Inflammatory macrophage treated with lipopolysaccharide for 4 hours (primary cell): ENCODE results near the gene GIPC3.
A peak's percentile ranks its signal among the peaks of the same experiment; 100 is the strongest.
"Not testable (repeated sequence)": the region's sequence is repeated elsewhere in the genome, so short reads cannot be mapped to it uniquely, and the experiment has no call there.

Source experiments
- DNase-seq: peaks from one replicate; pipeline ENCODE4 v3.0.0-alpha.2; 2020

The GIPC3 gene

DNA sequence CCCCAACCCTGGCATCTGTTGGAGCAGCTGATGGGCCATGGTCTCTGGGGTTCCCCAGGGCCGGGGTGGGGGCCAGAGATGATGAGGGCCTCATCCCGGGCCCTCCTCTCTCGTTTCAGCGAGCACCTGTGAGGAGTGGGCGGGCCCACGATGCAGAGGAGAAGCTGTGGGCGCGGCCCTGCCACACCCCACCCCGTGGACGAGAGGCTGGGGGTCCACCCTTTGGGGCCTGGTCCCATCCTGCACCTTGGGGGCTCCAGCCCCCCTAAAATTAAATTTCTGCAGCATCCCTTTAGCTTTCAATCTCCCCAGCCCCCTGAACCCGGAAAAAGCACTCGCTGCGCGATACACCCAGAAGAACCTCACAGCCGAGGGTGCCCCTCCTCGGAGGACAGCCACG, 6.9 kb upstream of the GIPC3 start:
- no peak for DNase-seq

DNA sequence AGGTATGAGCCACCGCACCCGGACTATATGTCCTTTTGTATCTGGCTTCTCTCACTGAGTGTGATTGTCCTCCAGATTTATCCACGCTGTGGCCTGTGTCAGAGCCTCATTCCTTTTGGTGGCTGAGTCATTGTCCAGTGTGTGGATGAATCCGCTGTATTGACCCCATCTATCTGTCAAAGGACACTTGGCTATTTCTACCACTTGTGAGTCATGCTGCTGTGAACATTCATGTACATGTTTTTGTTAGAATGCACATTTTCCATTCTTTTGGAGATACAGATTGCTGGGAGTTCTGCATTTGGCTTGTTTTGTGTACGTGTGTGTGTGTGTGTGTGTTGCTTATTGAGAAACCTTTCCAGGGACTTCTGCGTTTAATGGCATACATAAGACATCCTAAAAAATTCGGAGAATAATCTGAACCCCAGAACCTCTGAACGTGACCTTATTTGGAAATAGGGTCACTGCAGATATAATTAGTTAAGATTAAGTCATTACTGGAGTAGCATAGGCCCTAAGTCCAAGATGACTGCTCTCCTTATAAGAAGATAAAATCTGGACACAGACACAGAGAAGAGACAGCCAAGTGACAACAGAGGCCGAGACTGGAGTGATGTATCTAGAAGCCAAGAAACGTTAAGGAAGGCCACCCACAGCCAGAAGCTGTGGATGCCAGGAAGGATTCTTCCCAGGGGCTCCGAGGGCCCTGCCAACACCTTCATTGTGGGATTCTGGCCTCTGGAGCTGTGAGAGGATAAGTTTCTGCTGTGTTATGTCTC, 4.9 kb upstream of the GIPC3 start:
- peak; percentile 77 for DNase-seq

DNA sequence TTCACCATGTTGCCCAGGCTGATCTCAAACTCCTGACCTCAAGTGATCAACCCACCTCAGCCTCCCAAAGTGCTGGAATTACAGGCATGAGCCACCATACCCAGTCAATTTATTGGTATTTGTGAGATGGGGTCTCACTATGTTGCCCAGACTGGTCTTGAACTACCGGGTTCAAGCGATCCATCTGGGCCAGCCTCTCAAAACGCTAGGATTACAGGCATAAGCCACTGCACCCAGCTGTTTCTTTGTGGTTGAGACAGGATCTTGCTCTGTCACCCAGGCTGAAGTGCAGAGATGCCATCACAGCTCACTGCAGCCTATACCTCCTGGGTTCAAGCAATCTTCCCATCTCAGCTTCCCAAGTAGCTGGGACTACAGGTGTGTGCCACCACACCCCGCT, 3.5 kb upstream of the GIPC3 start:
- not testable (repeated sequence) for DNase-seq

DNA sequence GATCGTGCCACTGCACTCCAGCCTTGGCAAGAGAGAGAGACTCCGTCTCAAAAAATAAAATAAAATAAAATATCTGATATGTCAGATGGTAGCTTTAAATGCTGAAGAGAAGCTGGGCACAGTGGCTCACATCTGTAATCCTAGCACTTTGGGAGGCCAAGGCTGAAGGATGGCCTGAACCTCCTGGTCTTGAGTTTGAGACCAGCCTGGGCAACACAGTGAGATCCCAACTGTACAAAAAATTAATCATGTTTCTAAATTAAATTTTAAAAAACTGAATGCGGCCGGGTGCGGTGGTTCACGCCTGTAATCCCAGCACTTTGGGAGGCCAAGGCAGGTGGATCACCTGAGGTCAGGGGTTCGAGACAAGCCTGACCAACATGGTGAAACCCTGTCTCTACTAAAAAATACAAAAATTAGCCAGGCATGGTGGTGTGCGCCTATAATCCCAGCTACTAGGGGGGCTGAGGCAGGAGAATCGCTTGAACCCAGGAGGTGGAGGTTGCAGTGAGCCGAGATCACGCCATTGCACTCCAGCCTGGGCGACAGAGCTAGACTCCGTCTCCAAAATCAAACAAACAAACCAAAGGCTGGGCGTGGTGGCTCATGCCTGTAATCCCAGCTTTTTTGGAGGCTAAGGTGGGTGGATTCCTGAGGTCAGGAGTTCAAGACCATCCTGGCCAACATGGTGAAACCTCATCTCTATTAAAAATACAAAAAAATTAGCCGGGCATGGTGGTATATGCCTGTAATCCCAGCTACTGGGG, 1.1 kb upstream of the GIPC3 start:
- not testable (repeated sequence) for DNase-seq

DNA sequence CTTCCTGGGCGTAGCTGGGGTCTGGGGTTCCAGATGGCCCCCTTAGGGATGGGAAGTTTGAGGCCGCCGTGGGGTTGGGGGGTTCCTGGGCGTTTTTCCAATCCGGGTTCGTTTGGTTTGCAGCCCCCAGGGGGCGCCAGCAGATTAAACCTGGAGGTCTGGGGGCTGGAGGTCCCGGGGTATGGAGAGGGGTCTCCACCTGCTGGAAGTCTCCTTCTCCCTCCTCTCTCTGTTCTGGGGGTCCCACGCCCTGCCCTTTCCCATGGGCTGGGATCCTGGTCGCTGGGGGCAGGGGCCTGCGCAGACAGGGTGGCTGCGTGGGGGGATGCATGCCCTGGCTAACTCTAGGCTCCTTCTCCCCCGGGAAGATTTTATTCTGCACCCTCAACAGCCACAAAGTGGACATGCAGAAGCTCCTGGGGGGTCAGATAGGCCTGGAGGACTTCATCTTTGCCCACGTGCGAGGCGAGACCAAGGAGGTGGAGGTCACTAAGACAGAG, 899 bp downstream of the GIPC3 start:
- no peak for DNase-seq

DNA sequence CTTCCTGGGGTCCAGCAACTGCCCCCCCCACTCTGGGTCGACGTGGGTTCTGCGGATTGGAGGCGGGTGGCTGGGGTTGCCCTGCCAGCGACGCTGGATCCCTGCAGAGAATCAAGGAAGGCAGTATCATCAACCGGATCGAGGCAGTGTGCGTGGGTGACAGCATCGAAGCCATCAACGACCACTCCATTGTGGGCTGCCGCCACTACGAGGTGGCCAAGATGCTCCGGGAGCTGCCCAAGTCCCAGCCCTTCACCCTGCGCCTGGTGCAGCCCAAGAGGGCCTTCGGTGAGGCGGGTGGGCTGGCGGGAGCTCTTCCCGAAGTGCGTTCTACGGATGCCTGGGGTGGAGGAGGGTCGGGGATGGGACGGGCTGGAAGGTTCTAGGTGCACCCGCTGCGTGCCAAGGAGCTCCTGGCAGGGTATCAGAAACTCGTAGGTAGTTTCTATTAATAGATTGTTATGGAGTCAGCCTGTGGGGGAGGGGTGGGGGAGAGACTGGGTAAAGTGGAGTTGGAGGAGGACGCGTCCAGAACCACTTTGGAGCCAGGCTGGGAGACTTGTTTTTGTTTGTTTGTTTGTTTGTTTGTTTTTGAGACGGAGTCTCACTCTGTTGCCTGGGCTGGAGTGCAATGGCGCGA, 1.5 kb downstream of the GIPC3 start:
- DNase-seq, result no peak

DNA sequence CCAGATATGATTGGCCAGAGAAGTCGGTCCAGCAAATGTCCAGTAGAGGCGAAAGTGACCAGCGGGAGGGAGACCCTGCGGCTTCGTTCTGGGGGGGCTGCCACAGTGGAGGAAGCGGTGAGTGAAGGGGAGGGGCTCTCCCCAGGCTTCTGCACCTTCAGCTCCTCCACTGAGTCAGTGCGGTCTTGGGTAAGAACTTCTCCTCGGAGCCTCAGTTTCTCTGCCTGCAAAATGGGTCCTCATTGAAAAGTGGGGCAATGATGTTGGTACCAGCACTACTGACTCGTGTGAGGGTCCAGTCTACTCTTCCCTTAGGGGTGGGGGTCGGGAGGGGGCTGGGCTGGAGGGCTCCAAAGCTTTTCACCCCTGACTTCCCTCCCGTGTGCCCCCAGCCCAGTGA, 4.2 kb downstream of the GIPC3 start:
- no peak for DNase-seq

DNA sequence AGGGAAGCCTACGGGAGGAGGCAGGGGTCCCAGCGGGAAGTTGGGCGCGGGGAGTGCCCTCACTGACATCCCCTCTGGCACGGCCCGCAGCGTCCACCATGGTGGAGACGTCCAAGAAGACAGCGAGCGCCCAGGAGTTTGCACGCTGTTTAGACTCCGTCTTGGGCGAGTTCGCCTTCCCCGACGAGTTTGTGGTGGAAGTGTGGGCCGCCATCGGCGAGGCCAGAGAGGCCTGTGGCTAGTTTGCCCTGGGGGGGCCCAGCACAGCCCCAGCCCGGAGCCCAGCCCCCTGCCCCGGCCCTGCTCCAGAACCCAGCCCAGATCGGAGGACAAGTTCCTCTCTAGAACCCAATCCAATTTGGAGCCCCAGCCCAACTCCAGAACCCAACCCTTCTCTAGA, 4.7 kb downstream of the GIPC3 start:
- no peak for DNase-seq

DNA sequence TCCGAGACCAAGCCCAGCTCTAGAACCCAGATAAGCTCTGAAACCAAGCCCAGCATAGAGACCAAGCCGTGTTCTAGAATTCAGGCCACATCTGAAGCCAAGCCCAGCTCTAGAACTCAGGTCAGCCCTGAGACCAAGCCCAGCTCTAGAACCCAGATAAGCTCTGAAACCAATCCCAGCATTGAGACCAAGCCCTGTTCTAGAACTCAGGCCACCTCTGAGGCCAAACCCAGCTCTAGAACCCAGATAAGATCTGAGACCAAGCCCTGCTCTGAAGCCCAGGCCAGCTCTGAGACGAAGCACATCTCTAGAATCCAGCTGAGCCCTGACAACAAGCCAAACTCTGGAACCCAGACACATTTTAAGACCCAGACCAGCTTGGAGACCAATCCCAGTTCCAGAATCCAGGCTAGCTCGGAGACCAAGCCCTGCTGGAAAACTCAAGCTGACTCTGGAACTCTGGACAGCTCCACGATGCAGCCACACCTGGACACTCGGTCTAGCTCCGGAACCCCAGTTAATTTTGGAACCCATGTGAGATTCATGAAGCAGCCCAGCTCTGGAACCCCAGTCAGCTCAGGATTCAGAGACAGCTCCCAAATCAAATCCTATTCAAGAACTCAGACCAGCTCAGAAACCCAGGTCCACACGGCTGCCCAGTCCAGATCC, 5.8 kb downstream of the GIPC3 start:
- DNase-seq, result no peak

DNA sequence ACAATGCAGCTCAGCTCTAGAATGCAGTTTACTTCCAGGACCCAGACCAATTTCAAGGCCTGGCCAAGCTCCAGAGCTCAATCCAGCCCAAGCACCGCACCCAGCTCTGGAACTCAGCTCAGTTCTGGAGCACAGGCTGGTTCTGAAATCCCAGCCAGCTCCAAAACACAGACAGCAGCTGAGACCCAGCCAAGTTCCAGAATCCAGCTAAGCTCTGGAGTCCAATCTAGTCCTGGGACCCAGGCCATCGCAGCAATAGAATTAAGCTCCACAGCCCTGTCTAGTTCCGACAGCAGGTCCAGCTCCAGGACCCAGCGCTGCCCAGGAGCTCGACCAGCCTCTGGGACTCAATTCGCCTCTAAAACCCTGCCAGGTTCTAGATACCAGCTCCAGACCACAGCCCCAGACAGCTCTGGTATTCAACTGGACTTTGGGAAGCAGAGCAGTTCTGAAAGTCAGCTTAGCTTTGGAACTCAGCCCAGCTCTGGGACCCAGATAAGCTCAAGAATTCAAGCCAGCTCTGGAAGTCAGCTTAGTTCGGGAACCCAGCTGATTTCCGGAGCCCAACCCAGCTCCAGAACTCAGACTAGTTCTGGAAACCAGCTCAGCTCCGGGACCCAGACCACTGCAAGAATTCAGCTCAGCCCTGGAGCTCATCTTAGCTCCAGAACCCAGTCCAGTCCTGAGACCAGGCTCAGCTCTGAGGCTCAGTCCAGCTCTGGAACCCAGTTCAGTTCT, 6.8 kb downstream of the GIPC3 start:
- DNase-seq, result no peak

DNA sequence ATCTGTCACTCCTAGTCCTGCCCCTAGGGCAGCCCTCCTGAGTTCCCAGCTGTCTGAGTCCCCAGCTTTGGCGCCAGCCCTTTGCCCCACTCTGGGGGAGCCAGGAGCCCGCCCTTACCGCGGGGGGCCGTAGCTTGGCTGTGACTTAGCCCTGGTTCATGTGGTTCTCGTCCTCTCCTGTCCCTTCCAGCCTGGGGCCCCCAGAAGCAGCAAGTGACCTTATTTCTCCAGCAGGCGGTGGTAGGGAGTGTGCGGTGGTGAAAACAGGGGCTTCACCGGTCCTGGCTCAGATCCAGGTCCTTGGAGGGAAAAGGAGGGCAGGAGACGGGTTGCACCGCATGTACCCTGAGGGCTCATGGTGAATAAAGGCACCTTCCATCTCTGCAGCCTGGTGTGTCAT, 7.9 kb downstream of the GIPC3 start:
- no peak for DNase-seq

DNA sequence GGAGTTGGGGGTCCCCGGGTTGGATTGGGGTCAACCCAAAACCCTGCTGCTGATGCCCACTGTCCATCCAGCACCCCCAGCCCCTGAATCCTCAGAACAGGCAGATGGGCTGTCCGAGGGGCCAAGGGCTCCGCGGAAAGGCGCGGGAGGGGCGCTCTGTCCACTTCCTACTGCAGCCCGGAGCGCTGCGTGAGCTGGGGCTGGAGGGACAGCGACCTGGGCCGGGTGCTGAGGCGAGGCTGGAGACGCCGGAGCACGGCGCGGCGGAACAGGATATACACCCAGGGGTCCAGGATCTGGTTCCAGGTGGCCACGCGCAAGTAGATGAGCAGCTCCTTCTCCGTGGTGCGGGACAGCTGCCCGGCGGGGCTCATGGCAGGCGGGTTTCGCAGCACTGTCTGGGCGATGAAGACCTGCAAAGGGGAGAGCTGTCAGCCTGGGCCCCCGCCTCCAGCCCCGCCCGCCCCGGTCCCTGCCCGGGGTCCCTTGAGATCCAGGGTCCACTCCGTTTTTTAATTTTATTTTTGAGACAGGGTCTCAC, 10.3 kb downstream of the GIPC3 start:
- no peak for DNase-seq

DNA sequence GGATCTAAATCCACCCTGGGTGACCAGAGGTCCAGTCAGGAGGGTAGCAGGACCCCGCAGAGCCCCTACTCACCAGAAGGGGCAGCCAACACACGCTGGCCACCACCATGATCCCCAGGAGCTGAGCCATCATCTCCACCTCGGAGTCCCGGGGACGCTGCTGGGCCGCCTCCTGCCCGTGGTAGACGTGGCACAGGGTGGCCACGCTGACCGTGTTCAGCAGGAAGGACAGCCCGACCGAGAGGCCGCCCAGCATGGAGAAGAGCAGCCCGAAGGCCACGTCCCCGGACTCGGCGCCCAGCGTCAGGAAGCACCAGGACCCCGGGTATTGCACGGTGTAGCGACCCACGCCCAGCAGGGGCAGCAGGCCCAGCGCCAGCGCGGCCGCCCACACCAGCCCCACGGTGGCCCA, 14.5 kb downstream of the GIPC3 start:
- no peak for DNase-seq

DNA sequence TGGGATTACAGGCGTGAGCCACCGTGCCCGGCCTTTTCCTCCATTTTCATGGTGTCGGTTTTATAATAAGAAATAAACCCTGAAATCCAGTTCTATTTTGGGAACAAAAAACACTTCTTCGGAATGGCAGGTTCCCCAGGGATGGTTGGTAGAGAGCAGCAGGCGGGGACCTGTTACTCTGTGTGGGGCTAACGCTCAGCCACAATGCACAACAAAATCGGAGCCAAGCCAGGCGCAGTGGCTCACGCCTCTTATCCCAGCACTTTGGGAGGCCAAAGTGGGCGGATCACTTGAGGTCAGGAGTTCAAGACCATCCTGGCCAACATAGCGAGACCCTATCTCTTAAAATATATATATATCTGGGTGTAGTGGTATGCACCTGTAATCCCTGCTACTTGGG, 15.7 kb downstream of the GIPC3 start:
- no peak for DNase-seq

DNA sequence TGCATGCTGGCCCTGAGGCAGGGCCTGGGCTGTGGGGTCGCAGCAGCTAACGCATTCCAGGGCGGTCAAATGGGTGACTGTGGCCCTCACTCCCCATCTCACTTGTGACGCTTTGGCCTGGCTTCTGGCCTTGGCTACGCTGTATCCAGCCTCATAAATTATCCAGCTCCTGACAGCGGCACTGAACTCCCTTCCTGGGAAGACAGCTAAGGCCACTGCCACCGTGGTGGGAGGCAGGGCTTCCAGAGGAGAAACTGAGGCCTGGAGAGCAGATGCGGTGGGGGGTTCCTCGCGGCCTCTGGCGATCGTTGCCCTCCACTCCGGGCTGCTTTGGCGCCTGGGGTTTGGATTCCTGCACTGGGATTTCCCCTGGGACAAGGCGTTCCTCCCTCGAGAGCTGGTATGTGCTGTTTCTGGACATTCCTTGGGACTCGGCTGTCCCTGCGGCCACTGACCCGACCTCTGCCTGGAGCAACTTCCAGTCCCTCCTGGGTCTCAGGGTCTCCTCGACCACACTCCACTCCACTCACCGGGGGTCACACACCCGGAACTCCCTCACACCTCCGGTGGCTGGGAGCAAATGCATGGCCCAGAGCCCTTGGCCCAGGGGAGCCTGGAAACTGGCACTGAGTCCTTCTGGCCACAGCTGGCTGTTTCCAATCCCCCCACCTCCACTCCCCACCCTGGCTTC, 18.0 kb downstream of the GIPC3 start:
- no peak for DNase-seq

DNA sequence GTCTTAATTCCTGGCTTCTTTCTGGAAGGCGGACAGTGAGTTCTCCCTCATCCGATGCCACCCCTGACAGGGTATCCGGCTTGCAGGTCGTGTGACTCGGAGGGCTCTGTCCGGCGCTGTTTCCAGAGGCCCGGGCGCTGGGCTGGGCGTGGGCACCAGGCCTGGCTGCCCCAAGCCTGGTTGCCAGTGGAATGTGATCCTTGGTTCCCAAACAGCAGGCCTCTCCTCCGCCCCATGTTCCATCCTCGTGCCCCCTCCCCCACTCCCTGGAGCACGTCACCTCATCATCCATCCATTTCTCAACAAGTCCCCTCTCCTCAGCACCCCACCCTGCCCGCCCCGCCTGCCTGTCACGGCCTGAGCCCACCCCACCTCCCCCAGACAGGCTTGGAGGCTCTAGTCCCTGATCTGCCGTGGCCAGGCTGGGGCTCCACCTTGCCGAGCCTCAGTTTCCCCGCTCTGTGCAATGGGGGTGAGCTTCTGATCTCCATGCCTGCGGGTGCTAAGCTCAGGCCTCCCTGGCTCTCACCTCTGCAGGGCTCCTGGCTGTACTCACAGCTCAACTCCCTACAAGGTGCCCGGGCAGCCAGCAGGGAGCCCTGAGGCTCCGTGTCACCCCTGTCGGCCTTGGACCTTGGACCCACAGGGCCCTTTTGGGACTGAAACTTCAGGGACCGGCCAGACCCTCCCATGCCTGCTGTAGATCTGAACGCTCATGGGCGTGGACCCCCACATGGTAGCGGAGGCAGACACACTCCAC, 19.1 kb downstream of the GIPC3 start:
- no peak for DNase-seq

DNA sequence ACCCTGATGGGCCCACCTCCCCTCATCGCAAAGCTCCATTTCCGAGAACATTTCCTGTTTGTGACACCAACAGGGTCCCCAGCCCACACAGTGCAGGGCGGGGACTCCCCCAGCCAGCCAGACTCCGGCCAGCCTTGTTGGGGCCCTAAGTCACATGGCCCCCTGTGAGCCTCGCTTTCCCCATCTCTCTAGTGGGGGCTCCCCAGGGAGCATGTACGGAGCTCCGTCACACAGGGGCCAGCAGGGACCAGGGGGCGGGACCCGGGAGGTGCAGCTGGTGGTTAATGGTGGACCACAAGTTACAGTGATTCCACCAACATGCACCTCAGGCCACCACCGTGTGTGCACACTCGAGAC, 19.7 kb downstream of the GIPC3 start:
- no peak for DNase-seq

DNA sequence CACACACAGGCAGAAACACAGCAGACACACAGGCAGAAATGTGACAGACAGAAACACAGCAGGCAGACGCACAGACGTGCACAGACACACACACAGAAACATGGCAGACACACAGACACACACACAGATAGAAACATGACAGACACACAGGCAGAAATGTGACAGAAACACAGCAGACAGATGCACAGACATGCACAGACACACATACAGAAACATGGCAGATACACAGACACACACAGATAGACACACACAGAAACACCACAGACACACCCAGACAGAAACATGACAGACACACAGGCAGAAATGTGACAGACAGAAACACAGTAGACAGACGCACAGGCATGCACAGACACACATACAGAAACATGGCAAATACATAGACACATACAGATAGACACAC, 20.1 kb downstream of the GIPC3 start:
- DNase-seq, result no peak

DNA sequence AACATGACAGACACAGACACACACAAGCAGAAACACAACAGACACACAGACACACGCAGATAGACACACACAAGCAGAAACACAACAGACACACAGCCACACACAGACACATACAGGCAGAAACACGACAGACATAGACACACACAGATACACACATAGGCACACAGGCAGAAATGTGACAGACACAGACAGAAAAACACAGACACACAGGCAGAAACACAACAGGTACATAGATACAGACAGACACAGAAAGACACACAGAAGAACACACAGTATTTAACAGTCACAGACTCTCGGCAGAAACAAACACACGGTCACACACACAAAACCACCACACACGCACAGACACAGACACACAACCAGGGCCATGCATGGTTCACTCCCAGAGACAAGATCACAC, 20.5 kb downstream of the GIPC3 start:
- DNase-seq, result no peak

DNA sequence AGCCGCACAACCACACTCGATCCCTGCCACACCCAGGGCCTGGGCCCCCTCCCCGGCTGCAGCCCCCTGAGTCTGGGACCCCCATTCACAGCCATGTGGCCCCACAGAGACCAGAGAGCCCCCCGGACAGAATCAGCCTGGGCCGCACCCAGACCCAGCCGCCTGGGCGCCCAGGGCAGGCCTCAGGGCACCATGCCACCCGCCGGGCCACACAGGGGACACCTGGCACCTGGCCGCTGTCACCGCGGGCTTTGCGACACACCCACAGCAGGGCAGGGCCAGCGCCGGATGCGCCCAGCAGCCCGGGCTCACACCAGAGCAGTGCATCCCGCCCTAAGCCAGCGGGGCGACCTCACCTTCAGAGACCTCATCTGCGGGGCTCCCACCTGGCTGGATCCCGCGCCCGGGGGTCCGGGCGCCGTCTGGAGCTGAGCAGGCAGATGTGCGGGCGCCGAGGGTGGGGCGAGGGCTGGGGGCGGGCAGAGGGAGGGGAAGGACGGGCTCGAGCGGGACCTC, 21.0 kb downstream of the GIPC3 start:
- no peak for DNase-seq
